HUES64 (cell line): ENCODE data around the gene TTLL4.
A peak's percentile ranks its signal among the peaks of the same experiment; 100 is the strongest.

Experiments used
- H3K27ac ChIP-seq: 2 replicates; pipeline ENCODE4 v1.7.0; 2013; ENCODE audit warnings: low read depth, low read length, inconsistent platforms
- H3K27me3 ChIP-seq: 2 replicates; pipeline ENCODE4 v1.6.1; 2013; ENCODE audit warnings: mild to moderate bottlenecking, low read length; ENCODE audit not compliant: insufficient read depth
- H3K36me3 ChIP-seq: 2 replicates; pipeline ENCODE4 v1.6.1; 2013; ENCODE audit warnings: mild to moderate bottlenecking, low read length; ENCODE audit not compliant: insufficient read depth
- H3K4me1 ChIP-seq: 2 replicates; pipeline ENCODE4 v1.6.1; 2013; ENCODE audit warnings: mild to moderate bottlenecking, low read length, moderate library complexity; ENCODE audit not compliant: insufficient read depth
- H3K4me3 ChIP-seq: 2 replicates; pipeline ENCODE4 v1.5.1; 2013; ENCODE audit warnings: mild to moderate bottlenecking, low read length, moderate library complexity
- H3K9ac ChIP-seq: 2 replicates; pipeline ENCODE4 v1.6.1; 2013; ENCODE audit warnings: mild to moderate bottlenecking, low read depth, low read length
- H3K9me3 ChIP-seq: 2 replicates; pipeline ENCODE4 v1.6.1; 2013; ENCODE audit warnings: low read depth, low read length; ENCODE audit not compliant: insufficient read depth
- WGBS: fragments of 150-250, 120-280 bp; methylation state at CpG from one replicate; pipeline ENCODE4 v1.1.7; 2013; ENCODE audit warnings: missing lambda C conversion rate; 5-methylcytosine and 5-hydroxymethylcytosine counted together

TTLL4 gene

DNA sequence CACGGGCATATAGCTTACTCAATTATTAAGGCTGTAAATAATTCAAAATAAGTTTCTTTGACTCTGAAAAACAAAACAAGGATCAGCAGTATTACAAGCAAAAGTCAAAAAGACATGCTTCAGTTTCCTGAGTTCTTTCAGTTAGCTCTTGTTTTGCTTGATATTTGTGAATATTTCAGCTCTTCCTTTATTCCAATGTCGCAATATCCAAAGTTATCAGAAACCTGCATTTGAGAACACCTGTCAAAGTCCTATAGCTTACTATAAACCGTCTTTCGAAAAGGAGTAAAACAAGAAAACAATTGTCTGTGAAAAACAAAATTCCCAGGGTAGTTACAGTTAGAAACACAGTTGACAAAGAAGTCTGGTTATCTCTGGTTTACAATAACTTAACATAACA, 86.1 kb downstream of the TTLL4 start:
- H3K27ac ChIP-seq, result no peak overlapping the region
- H3K27me3 ChIP-seq, result no peaks in the 10 kb centered on the region
- H3K9me3 ChIP-seq, result no peaks in the 10 kb centered on the region
- peaks cover 15% of the 10 kb centered on the region; the same call in 1 of the 2 replicates for H3K4me1 ChIP-seq
- no peak overlapping the region for H3K4me3 ChIP-seq
- WGBS, result 96% methylated on average over 4 of the region's 4 CpGs
- no peaks in the 10 kb centered on the region for H3K36me3 ChIP-seq
- no peak overlapping the region for H3K9ac ChIP-seq

DNA sequence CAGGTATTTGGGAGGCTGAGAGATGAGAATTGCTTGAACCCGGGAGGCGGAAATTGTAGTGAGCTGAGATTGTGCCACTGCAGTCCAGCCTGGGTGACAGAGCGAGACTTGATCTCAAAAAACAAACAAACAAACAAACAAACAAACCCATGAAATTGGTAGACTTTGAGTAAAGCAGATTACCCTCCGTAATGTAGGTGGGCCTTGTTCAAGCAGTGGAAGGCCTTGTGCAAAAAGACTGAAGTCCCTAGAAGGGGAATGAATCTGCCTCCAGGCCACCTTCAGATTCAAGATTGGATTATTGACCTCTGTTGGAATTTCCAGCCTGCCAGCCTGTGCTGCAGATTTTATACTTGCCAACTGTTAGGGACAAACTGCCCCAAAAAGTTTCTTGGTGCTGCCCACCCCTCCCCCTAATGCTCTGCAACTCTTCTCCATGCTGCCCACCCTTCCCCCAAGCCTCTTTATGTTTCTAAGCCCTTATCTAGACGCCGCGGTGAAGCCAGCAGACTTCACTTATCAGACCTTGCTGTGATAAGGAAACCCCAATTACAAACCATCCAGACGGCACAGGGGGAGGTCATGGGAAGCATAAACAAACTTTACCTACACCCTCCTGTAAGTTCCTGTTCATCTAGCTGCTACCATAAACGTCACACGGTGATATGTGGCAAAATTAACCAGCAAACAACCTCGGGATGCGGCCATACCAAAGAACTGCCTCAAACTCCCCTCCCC, 88.3 kb downstream of the TTLL4 start:
- H3K4me3 ChIP-seq, result no peak overlapping the region
- H3K4me1 ChIP-seq, result peaks cover 15% of the 10 kb centered on the region
- no peak overlapping the region; the same call in 1 of the 2 replicates for H3K27ac ChIP-seq
- H3K9me3 ChIP-seq, result peaks cover under 1% of the 10 kb centered on the region; the same call in 1 of the 2 replicates
- H3K9ac ChIP-seq, result no peak overlapping the region
- H3K27me3 ChIP-seq, result no peaks in the 10 kb centered on the region
- no peaks in the 10 kb centered on the region for H3K36me3 ChIP-seq
- 52% methylated on average over 11 of the region's 12 CpGs for WGBS

GRCh38 chr2:218799990-218800389, 89.4 kb downstream of the TTLL4 start:
- Histone ChIP-seq H3K27me3 (no peaks in the 10 kb centered on the region), H3K36me3 (no peaks in the 10 kb centered on the region), H3K9me3 (peaks cover 10% of the 10 kb centered on the region; the same call in 1 of the 2 replicates), H3K9ac (no peak overlapping the region), H3K4me1 (peaks cover 15% of the 10 kb centered on the region), H3K27ac (peak overlapping the region; percentile 36; the same call in 1 of the 2 replicates), H3K4me3 (no peak overlapping the region)
- 75% methylated on average over 6 of the region's 6 CpGs for WGBS

- no peaks in the 10 kb centered on the region for H3K27me3 ChIP-seq
- H3K4me1 ChIP-seq, result peaks cover 30% of the 10 kb centered on the region
- no peak overlapping the region for H3K9ac ChIP-seq
- no peak overlapping the region for H3K4me3 ChIP-seq
- no peaks in the 10 kb centered on the region for H3K36me3 ChIP-seq
- H3K9me3 ChIP-seq, result peaks cover 10% of the 10 kb centered on the region; the same call in 1 of the 2 replicates
- no peak overlapping the region for H3K27ac ChIP-seq
- WGBS, result 73% methylated on average over 2 of the region's 4 CpGs
Observed at GRCh38 chr2:218802386-218802994, 91.9 kb downstream of the TTLL4 start.

DNA sequence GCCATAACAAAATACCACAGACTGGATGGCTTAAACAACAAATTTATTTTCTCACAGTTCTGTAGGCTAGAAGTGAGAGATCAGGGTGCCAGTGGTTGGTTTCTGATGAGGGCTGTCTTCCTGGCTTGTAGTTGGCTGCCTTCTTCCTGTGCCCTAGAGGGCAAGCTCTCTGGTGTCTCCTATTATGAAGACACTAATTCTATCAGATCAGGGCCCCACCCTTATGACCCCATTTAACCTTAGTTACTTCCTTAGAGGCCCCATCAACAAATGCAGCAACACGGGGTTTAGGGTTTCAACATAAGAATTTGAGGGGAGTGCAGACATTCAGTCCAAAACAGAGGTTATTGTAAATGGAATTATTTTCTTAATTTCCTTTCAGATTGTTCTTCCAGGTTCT, 94.2 kb downstream of the TTLL4 start:
- H3K36me3 ChIP-seq, result no peaks in the 10 kb centered on the region
- H3K9me3 ChIP-seq, result peaks cover 10% of the 10 kb centered on the region; the same call in 1 of the 2 replicates
- H3K27ac ChIP-seq, result no peak overlapping the region
- peaks cover 18% of the 10 kb centered on the region for H3K4me1 ChIP-seq
- H3K9ac ChIP-seq, result no peak overlapping the region
- 0 out of 2 replicates have a peak, but pooled peaks cover 3% of the 10 kb centered on the region for H3K27me3 ChIP-seq
- no peak overlapping the region for H3K4me3 ChIP-seq
- 100% methylated on average over 1 of the region's 1 CpG for WGBS
